Measurements from ENCODE around the gene LRMDA.

Gene LRMDA

DNA sequence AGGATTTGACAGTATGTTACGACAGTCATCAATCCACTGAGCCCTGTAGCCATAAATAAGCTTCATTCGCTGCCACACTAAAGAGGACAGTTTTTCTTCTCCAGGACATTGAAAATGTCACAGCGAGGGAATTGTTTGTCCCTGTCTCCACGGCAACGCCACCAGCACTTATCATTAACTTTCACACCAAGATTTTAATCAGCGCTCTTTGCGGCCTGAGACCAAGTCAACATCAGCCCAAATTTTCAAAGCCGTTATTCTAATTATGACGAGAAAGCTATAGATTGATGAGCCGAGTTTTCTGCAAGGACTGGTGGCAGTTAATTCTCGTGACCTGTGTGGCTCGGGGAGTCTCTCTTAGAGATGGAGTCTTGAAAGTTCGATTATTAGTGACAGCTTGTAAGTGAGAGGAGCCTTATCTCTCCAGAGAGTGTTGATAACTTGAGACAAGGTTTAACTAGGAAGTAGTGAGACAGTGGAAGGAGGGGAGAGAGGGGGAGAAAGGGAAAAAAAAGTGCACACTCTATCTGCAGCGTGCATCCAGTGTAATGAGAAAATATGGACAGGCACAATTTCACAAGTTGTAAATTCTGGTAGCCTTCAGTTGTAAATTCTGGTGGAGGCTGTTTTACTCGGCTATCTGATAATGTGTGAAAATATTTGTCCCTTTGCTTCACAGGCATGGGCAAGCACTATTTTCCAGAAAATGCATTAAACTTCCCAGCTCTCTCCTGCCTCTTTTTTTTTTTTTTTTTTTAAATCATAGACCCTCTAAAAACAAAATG lies 473.3 kb downstream of the LRMDA start:
- H3K9me3 ChIP-seq (ENCODE audit: insufficient read depth, low read length, severe bottlenecking) = no peaks in the 10 kb centered on the region
- no peaks in the 10 kb centered on the region for H3K79me2 ChIP-seq (ENCODE audit: insufficient read depth, low read length)
- DNase-seq (no peak), ATAC-seq (ENCODE audit: insufficient read depth, low read depth) (no peak)
- no peak overlapping the region for H3K9ac ChIP-seq (ENCODE audit: low read depth, low read length)
- H3K36me3 ChIP-seq (ENCODE audit: insufficient read depth, low read length) = no peaks in the 10 kb centered on the region
- no peak overlapping the region for H3K4me3 ChIP-seq (ENCODE audit: low read depth in 1 of 2, low read length in 2 of 2)
- TF ChIP-seq, protein P1, sequence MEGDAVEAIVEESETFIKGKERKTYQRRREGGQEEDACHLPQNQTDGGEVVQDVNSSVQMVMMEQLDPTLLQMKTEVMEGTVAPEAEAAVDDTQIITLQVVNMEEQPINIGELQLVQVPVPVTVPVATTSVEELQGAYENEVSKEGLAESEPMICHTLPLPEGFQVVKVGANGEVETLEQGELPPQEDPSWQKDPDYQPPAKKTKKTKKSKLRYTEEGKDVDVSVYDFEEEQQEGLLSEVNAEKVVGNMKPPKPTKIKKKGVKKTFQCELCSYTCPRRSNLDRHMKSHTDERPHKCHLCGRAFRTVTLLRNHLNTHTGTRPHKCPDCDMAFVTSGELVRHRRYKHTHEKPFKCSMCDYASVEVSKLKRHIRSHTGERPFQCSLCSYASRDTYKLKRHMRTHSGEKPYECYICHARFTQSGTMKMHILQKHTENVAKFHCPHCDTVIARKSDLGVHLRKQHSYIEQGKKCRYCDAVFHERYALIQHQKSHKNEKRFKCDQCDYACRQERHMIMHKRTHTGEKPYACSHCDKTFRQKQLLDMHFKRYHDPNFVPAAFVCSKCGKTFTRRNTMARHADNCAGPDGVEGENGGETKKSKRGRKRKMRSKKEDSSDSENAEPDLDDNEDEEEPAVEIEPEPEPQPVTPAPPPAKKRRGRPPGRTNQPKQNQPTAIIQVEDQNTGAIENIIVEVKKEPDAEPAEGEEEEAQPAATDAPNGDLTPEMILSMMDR (IDR thresholded peaks at IDR 0.05; ENCODE audit: borderline replicate concordance, extremely low read depth, low read length, poor library complexity, severe bottlenecking) = no peak
- H3K27ac ChIP-seq (ENCODE audit: low read length) = no peak overlapping the region
- H3K4me1 ChIP-seq (ENCODE audit: insufficient read depth, low read length) = no peaks in the 10 kb centered on the region
- H3K4me2 ChIP-seq (ENCODE audit: insufficient read depth, low read length) = no peak overlapping the region
- peaks cover 7% of the 10 kb centered on the region for H3K27me3 ChIP-seq (ENCODE audit: insufficient read depth, low read length, poor library complexity)
- H4K20me1 ChIP-seq (ENCODE audit: insufficient read depth, low read length) = no peaks in the 10 kb centered on the region
- H2AFZ ChIP-seq (ENCODE audit: low read depth, low read length) = no peak overlapping the region

DNA sequence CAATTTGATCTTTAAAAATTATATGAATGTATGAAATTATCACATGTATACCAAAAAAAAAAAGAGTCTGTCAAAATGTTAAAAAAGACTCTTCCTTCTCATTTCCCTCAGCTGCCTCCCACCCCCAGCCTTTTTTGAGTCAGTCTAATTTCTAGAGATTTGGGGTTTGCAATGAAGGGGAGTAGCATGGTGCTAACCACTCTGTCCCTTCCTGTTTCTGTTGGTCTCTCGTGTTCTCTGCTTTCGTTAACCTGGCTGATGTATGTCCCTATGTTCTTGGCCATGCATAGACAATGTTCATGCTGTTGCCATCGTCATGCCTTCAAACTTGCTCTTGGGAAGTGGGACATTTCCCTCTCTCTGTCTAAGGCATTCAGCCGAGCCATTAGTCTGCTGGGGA lies 474.1 kb downstream of the LRMDA start:
- Histone ChIP-seq H4K20me1 (ENCODE audit: insufficient read depth, low read length) (no peaks in the 10 kb centered on the region), H3K36me3 (ENCODE audit: insufficient read depth, low read length) (no peaks in the 10 kb centered on the region), H3K4me3 (ENCODE audit: low read depth in 1 of 2, low read length in 2 of 2) (no peak overlapping the region), H3K9me3 (ENCODE audit: insufficient read depth, low read length, severe bottlenecking) (no peaks in the 10 kb centered on the region), H3K27ac (ENCODE audit: low read length) (no peak overlapping the region), H3K27me3 (ENCODE audit: insufficient read depth, low read length, poor library complexity) (peaks cover 7% of the 10 kb centered on the region), H3K4me1 (ENCODE audit: insufficient read depth, low read length) (no peaks in the 10 kb centered on the region), H3K9ac (ENCODE audit: low read depth, low read length) (no peak overlapping the region), H3K4me2 (ENCODE audit: insufficient read depth, low read length) (no peak overlapping the region), H3K79me2 (ENCODE audit: insufficient read depth, low read length) (no peaks in the 10 kb centered on the region), H2AFZ (ENCODE audit: low read depth, low read length) (no peak overlapping the region)
- no peak for ATAC-seq (ENCODE audit: insufficient read depth, low read depth)
- no peak for DNase-seq
- TF ChIP-seq EZH2 (IDR thresholded peaks at IDR 0.05; ENCODE audit: borderline replicate concordance, low read depth, low read length, severe bottlenecking) = no peak
- TF ChIP-seq, protein P1 (IDR thresholded peaks at IDR 0.05; ENCODE audit: borderline replicate concordance, extremely low read depth, low read length, poor library complexity, severe bottlenecking) = no peak

DNA sequence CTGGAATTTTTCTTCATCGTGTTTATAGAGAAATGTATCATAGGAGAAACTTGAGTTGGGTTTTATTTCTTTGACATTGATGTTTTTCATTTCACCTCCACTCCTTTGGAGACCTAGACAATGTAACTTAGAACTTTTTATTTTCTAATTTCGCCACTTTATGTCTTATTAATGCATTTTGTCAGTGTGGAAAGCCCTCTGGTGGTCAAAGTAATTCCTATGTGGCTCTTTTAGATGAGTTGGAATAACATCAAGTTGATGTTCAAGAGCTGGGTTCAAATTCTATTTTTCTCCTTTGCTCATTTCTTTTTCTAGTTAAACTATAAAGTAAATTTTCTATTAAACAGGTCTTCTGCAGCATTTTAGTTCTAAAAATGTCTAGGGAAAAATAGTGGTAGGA lies 478.6 kb downstream of the LRMDA start:
- H3K4me1 ChIP-seq (ENCODE audit: insufficient read depth, low read length) = no peaks in the 10 kb centered on the region
- no peak for DNase-seq
- H2AFZ ChIP-seq (ENCODE audit: low read depth, low read length) = no peak overlapping the region
- no peak overlapping the region for H3K4me2 ChIP-seq (ENCODE audit: insufficient read depth, low read length)
- no peaks in the 10 kb centered on the region for H4K20me1 ChIP-seq (ENCODE audit: insufficient read depth, low read length)
- TF ChIP-seq, protein P1 (IDR thresholded peaks at IDR 0.05; ENCODE audit: borderline replicate concordance, extremely low read depth, low read length, poor library complexity, severe bottlenecking) = no peak
- no peak for TF ChIP-seq EZH2 (IDR thresholded peaks at IDR 0.05; ENCODE audit: borderline replicate concordance, low read depth, low read length, severe bottlenecking)
- no peaks in the 10 kb centered on the region for H3K36me3 ChIP-seq (ENCODE audit: insufficient read depth, low read length)
- H3K9ac ChIP-seq (ENCODE audit: low read depth, low read length) = no peak overlapping the region
- H3K79me2 ChIP-seq (ENCODE audit: insufficient read depth, low read length) = no peaks in the 10 kb centered on the region
- ATAC-seq (ENCODE audit: insufficient read depth, low read depth) = no peak
- H3K4me3 ChIP-seq (ENCODE audit: low read depth in 1 of 2, low read length in 2 of 2) = no peak overlapping the region
- peaks cover 7% of the 10 kb centered on the region for H3K27me3 ChIP-seq (ENCODE audit: insufficient read depth, low read length, poor library complexity)
- H3K9me3 ChIP-seq (ENCODE audit: insufficient read depth, low read length, severe bottlenecking) = no peaks in the 10 kb centered on the region
- no peak overlapping the region for H3K27ac ChIP-seq (ENCODE audit: low read length)

Measured in DND-41 (cell line).